Hepatocyte (in vitro differentiated cells): Measurements from ENCODE around the gene SLC2A5. TPM values are rescaled to one million over a fixed set of nuclear protein-coding genes. Genes with fewer than 3 reads are reported as not detected.
A peak's percentile ranks its signal among the peaks of the same experiment; 100 is the strongest.

Source experiments
- DNase-seq: peaks from one replicate; pipeline ENCODE4 v3.0.0-alpha.2; 2016; ENCODE audit warnings: low spot score
- H2AFZ ChIP-seq: fragments of 200-600 bp; sonication (generic); 2 replicates; pipeline ENCODE4 v1.6.0; 2016; ENCODE audit warnings: antibody characterized with exemption, mild to moderate bottlenecking
- H3K27ac ChIP-seq: fragments of 200-600 bp; sonication (generic); 2 replicates; pipeline ENCODE4 v1.5.1; 2016; ENCODE audit warnings: mild to moderate bottlenecking
- H3K27me3 ChIP-seq: fragments of 200-600 bp; sonication (generic); 2 replicates; pipeline ENCODE4 v1.6.1; 2016
- H3K36me3 ChIP-seq: fragments of 200-600 bp; sonication (generic); replicated peaks from 2 replicates; pipeline ENCODE4 v1.5.1; 2016; ENCODE audit warnings: low read depth; ENCODE audit not compliant: insufficient read depth
- H3K4me1 ChIP-seq: fragments of 200-600 bp; sonication (generic); 2 replicates; pipeline ENCODE4 v1.5.1; 2016; ENCODE audit warnings: mild to moderate bottlenecking, moderate library complexity; ENCODE audit not compliant: insufficient read depth
- H3K4me2 ChIP-seq: fragments of 200-600 bp; sonication (generic); 2 replicates; pipeline ENCODE4 v1.6.0; 2016
- H3K4me3 ChIP-seq: fragments of 200-600 bp; sonication (generic); 2 replicates; pipeline ENCODE4 v1.5.1; 2016; ENCODE audit warnings: mild to moderate bottlenecking
- H3K79me2 ChIP-seq: fragments of 200-600 bp; sonication (generic); 2 replicates; pipeline ENCODE4 v1.6.0; 2017; ENCODE audit warnings: mild to moderate bottlenecking
- H3K9me2 ChIP-seq: fragments of 200-600 bp; sonication (generic); replicated peaks from 2 replicates; pipeline ENCODE4 v1.6.0; 2017; ENCODE audit warnings: mild to moderate bottlenecking; ENCODE audit not compliant: insufficient read depth
- H3K9me3 ChIP-seq: fragments of 200-600 bp; sonication (generic); 2 replicates; pipeline ENCODE4 v1.5.1; 2016; ENCODE audit warnings: low read depth, mild to moderate bottlenecking
- H4K20me1 ChIP-seq: fragments of 200-600 bp; sonication (generic); 2 replicates; pipeline ENCODE4 v1.6.0; 2016; ENCODE audit warnings: mild to moderate bottlenecking; ENCODE audit not compliant: insufficient read depth, poor library complexity, severe bottlenecking
- CTCF ChIP-seq: fragments of 200-600 bp; sonication (generic); IDR thresholded peaks from 2 replicates; pipeline ENCODE4 v1.5.1; 2016; ENCODE audit warnings: antibody characterized with exemption, mild to moderate bottlenecking; ENCODE audit not compliant: poor library complexity
- EZH2 ChIP-seq: fragments of 200-600 bp; sonication (generic); IDR thresholded peaks from 2 replicates; pipeline ENCODE4 v1.6.1; 2016; ENCODE audit warnings: antibody characterized with exemption, mild to moderate bottlenecking, borderline replicate concordance
- EZH2phosphoT487 ChIP-seq: fragments of 200-600 bp; sonication (generic); IDR thresholded peaks from one replicate; pipeline ENCODE4 v1.6.1; 2018; ENCODE audit warnings: antibody characterized with exemption, mild to moderate bottlenecking, low read depth, moderate library complexity; ENCODE audit not compliant: unreplicated experiment, severe bottlenecking
- WGBS: methylation state at CpG from one replicate; pipeline ENCODE4 v1.1.6; 2016; ENCODE audit warnings: low lambda C conversion rate; ENCODE audit errors: missing lambda C conversion rate; 5-methylcytosine and 5-hydroxymethylcytosine counted together
- polyA plus RNA-seq: library from polyadenylated mRNA; unstranded; fragments of >200 nt; fragmentation: Nextera tagmentation; extraction: Ambion mirVana; gene quantifications from 2 replicates; pipeline ENCODE4 v1.2.1, GENCODE V29; 2016
- total RNA-seq: library from RNA; depleted of rRNA; stranded (reverse); fragments of >200 nt; gene quantifications from 2 replicates; pipeline ENCODE4 v1.2.3, GENCODE V29; 2014

SLC2A5 gene
- total and polyA plus RNA-seq, 2 experiments from 2014 or later, result 7.2 to 8.2 TPM

DNA sequence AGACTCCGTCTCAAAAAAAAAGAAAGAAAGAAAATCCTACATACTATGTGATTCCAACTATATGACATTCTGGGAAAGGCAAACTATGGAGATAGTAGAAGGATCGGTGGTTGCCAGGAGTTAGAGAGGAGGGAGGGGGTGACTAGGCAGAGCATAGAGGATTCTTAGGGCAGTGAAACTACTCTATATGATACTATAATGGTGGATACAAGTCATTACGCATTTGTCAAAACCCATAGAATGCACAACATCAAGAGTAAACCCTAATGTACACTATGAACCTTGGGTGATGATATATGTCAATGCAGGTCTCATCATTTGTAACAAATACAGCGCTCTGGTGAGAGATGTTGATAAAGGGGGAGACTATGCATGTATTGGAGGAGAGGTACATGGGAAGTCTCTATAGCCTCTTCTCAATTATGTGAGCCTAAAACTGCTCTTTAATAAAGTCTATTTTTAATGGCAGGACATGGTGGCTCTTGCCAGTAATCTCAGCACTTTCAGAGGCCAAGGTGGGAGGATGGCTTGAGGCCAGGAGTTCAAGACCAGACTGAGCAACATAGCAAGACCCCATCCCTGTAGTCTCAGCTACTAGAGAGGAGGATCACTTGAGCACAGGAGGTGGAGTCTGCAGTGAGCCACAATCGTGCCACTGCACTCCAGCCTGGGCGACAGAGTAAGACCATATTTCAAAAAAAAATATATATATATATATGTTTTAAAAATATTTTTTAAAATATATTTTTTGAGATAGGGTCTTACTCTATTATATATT, 17.0 kb downstream of the SLC2A5 start:
- H3K4me2 ChIP-seq, result no peak overlapping the region
- no peaks in the 10 kb centered on the region for H3K36me3 ChIP-seq
- H3K27me3 ChIP-seq, result no peaks in the 10 kb centered on the region
- no peak overlapping the region for H3K27ac ChIP-seq
- TF ChIP-seq EZH2 (no peak), EZH2phosphoT487 (no peak), CTCF (no peak)
- H3K4me1 ChIP-seq, result no peaks in the 10 kb centered on the region
- no peaks in the 10 kb centered on the region for H3K9me3 ChIP-seq
- WGBS, result 96% methylated on average over 6 of the region's 6 CpGs
- H3K79me2 ChIP-seq, result no peaks in the 10 kb centered on the region
- no peak overlapping the region for H2AFZ ChIP-seq
- no peaks in the 10 kb centered on the region for H4K20me1 ChIP-seq
- no peak for DNase-seq
- no peaks in the 10 kb centered on the region for H3K9me2 ChIP-seq
- no peak overlapping the region for H3K4me3 ChIP-seq

- Histone ChIP-seq H3K9me3 (no peaks in the 10 kb centered on the region), H4K20me1 (no peaks in the 10 kb centered on the region), H3K36me3 (no peaks in the 10 kb centered on the region), H3K4me2 (no peak overlapping the region), H3K79me2 (no peaks in the 10 kb centered on the region), H3K4me1 (no peaks in the 10 kb centered on the region), H3K27ac (no peak overlapping the region), H3K27me3 (no peaks in the 10 kb centered on the region), H3K9me2 (no peaks in the 10 kb centered on the region), H2AFZ (no peak overlapping the region), H3K4me3 (no peak overlapping the region)
- TF ChIP-seq EZH2phosphoT487 (no peak), EZH2 (no peak), CTCF (no peak)
- WGBS, result 58% methylated on average over 1 of the region's 1 CpG
- no peak for DNase-seq
Observed at GRCh38 chr1:9051379-9051778, 18.1 kb downstream of the SLC2A5 start.

DNA sequence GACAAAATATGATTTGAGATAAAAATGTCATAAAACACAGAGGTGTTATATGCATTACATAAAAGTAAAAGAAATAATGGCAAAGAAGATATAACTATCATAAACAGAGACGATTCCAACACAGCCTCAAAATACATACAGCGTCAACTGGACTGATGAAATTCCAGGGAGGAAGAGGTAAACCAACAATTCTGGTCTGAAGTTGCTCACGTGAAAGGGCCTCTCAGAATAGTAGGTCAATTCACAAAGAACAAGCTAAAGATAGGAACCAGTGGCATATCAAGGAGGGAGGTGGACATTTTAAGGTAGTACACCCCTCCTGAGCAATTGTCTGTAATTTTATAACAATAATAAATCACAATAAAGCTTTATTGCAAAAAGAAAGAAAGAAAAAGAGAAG, 18.6 kb downstream of the SLC2A5 start:
- H3K4me1 ChIP-seq, result no peaks in the 10 kb centered on the region
- no peaks in the 10 kb centered on the region for H4K20me1 ChIP-seq
- no peak overlapping the region for H3K4me3 ChIP-seq
- WGBS, result 69% methylated on average over 3 of the region's 3 CpGs
- H3K9me3 ChIP-seq, result no peaks in the 10 kb centered on the region
- TF ChIP-seq EZH2 (no peak), EZH2phosphoT487 (no peak)
- no peak overlapping the region for H3K4me2 ChIP-seq
- no peaks in the 10 kb centered on the region for H3K27me3 ChIP-seq
- DNase-seq, result no peak
- no peaks in the 10 kb centered on the region for H3K36me3 ChIP-seq
- no peak overlapping the region for H3K27ac ChIP-seq
- H2AFZ ChIP-seq, result no peak overlapping the region
- H3K79me2 ChIP-seq, result no peaks in the 10 kb centered on the region
- H3K9me2 ChIP-seq, result no peaks in the 10 kb centered on the region

- no peaks in the 10 kb centered on the region for H3K27me3 ChIP-seq
Observed at GRCh38 chr1:9048551-9048950, 20.9 kb downstream of the SLC2A5 start.

More at GRCh38 chr1:9048551-9048950, 20.9 kb downstream of the SLC2A5 start:
- Histone ChIP-seq H3K4me3 (no peak overlapping the region), H3K9me2 (no peaks in the 10 kb centered on the region), H3K9me3 (no peaks in the 10 kb centered on the region), H3K4me2 (no peak overlapping the region), H3K27ac (peak overlapping the region; percentile 74), H3K4me1 (no peaks in the 10 kb centered on the region), H2AFZ (no peak overlapping the region), H3K79me2 (no peaks in the 10 kb centered on the region), H3K36me3 (no peaks in the 10 kb centered on the region), H4K20me1 (no peaks in the 10 kb centered on the region)
- 90% methylated on average over 7 of the region's 7 CpGs for WGBS
- no peak for DNase-seq
- no peak for TF ChIP-seq CTCF
- no peak for TF ChIP-seq EZH2
- no peak for TF ChIP-seq EZH2phosphoT487
